ENCODE measurements around the gene ACOX3. TPM values are rescaled to one million over a fixed set of nuclear protein-coding genes. Genes with fewer than 3 reads are reported as not detected.

The ACOX3 gene
- total and polyA plus RNA-seq, 9 of the 15 experiments (the other 6 are each of a cell fraction or from before 2014, with no cell fraction given): 0.68 to 7.3 (median 3.7) TPM

DNA sequence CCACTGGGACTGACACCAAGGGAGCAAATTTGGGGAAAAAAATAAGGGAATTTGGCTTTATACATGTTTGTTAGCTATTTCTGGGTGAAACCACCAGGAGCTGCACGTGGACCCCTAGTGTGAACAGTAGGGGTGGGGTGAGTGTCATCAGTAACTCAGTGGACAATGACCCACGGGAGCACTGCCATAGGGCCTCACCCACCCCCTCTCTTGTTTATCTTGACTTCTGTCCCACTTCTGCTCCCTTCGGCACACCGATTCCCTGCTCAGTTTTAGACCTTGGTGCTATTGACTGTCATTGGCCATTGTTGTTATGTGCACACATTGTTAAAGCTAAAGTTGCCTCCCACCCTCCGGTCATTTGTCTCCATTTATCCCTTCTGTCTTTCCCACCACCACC, 9.0 kb downstream of the ACOX3 start:
- in situ Hi-C loops (cut with MboI): no loop called here
- no peak for ATAC-seq
- H3K9ac ChIP-seq (ENCODE audit: insufficient read depth in 1 of 2, low read depth in 2 of 2, low read length in 2 of 2): no peak overlapping the region; a peak in 1 of 4 replicates
- H3K27ac ChIP-seq (ENCODE audit: extremely low read depth, low read depth, low read length): no peak overlapping the region
- no peak overlapping the region for H3K4me2 ChIP-seq (ENCODE audit: insufficient read depth, low read length)
- no peak for DNase-seq (ENCODE audit: extremely low read depth in 1 of 4, low spot score in 3 of 4)
- H3K4me3 ChIP-seq: no peak overlapping the region
- FAIRE-seq: no peak
- H3K9me1 ChIP-seq (ENCODE audit: control insufficient read depth, insufficient read depth, low read length): peaks cover 3% of the 10 kb centered on the region
- H3K27me3 ChIP-seq (ENCODE audit: control insufficient read depth in 2 of 2, insufficient read depth in 2 of 2, low read length in 2 of 2): no peaks in the 10 kb centered on the region
- peaks cover 4% of the 10 kb centered on the region; the same call in 2 of the 3 replicates for H3K36me3 ChIP-seq (ENCODE audit: control insufficient read depth, insufficient read depth, low read length)
- no peak for TF ChIP-seq ILK (tag; IDR thresholded peaks at IDR 0.05; ENCODE audit: borderline replicate concordance, low read depth)
- no peak for TF ChIP-seq RBM34 (IDR thresholded peaks at IDR 0.05; ENCODE audit: borderline replicate concordance, insufficient read depth, low read length)
- TF ChIP-seq, protein P1, sequence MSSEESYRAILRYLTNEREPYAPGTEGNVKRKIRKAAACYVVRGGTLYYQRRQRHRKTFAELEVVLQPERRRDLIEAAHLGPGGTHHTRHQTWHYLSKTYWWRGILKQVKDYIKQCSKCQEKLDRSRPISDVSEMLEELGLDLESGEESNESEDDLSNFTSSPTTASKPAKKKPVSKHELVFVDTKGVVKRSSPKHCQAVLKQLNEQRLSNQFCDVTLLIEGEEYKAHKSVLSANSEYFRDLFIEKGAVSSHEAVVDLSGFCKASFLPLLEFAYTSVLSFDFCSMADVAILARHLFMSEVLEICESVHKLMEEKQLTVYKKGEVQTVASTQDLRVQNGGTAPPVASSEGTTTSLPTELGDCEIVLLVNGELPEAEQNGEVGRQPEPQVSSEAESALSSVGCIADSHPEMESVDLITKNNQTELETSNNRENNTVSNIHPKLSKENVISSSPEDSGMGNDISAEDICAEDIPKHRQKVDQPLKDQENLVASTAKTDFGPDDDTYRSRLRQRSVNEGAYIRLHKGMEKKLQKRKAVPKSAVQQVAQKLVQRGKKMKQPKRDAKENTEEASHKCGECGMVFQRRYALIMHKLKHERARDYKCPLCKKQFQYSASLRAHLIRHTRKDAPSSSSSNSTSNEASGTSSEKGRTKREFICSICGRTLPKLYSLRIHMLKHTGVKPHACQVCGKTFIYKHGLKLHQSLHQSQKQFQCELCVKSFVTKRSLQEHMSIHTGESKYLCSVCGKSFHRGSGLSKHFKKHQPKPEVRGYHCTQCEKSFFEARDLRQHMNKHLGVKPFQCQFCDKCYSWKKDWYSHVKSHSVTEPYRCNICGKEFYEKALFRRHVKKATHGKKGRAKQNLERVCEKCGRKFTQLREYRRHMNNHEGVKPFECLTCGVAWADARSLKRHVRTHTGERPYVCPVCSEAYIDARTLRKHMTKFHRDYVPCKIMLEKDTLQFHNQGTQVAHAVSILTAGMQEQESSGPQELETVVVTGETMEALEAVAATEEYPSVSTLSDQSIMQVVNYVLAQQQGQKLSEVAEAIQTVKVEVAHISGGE (CRISPR knock-in tag; IDR thresholded peaks at IDR 0.05): no peak
- TF ChIP-seq PTBP1 (IDR thresholded peaks at IDR 0.05; ENCODE audit: low read depth, low read length): no peak
- TF ChIP-seq RERE (CRISPR knock-in tag; IDR thresholded peaks at IDR 0.05; ENCODE audit: borderline replicate concordance): no peak
- no peak for TF ChIP-seq HNRNPK (IDR thresholded peaks at IDR 0.05; ENCODE audit: low read depth, low read length, poor library complexity, severe bottlenecking)
- no peak for TF ChIP-seq MAFK (IDR thresholded peaks at IDR 0.05; ENCODE audit: low read length)
- no peak for TF ChIP-seq ZC3H8 (IDR thresholded peaks at IDR 0.05)
- intact Hi-C loops (cut with micrococcal nuclease): no loop called here
- no TSS peak for BruUV-seq (replicated peaks)
- peaks cover 8% of the 10 kb centered on the region; the same call in 1 of the 3 replicates for H3K79me2 ChIP-seq (ENCODE audit: control insufficient read depth, insufficient read depth, low read length)
- no peaks in the 10 kb centered on the region for H3K9me3 ChIP-seq (replicated peaks; ENCODE audit: control insufficient read depth, insufficient read depth, low read depth, low read length)
- ChIA-PET CTCF (ENCODE audit: low intra/inter-chr PET ratio) (no interaction called here), POLR2A (interaction anchor here (0.6 to 1.7 kb wide), 2 partner anchors 41 to 118 kb away, joined by 3 to 4 read pairs; no protein-coding TSS in a partner anchor)
- H3K4me1 ChIP-seq (replicated peaks in 1 of 2; ENCODE audit: control insufficient read depth in 2 of 2, insufficient read depth in 2 of 2, low read length in 2 of 2): peaks cover 5 to 19% of the 10 kb centered on the region in 2 experiments; a peak in 4 of 5 replicates
- 45% methylated on average over 5 of the region's 5 CpGs for WGBS (ENCODE audit: insufficient coverage, low coverage, missing lambda C conversion rate)
- H4K20me1 ChIP-seq (replicated peaks; ENCODE audit: control insufficient read depth, insufficient read depth, low read length): peaks cover 10% of the 10 kb centered on the region
- H2AFZ ChIP-seq (ENCODE audit: low read depth, low read length): no peak overlapping the region

Measured in K562 (cell line).